Parathyroid adenoma (tissue), 2 donors: ENCODE data around the gene TRIM26.

ENCODE experiments used
- H2AFZ ChIP-seq: fragments of 300-600 bp; sonication (generic); one replicate; pipeline ENCODE4 v1.7.0; 2017; ENCODE audit warnings: antibody characterized with exemption, mild to moderate bottlenecking
- H3K27ac ChIP-seq: fragments of 300-600 bp; sonication (generic); one replicate; pipeline ENCODE4 v1.7.0; 2017
- H3K27me3 ChIP-seq: fragments of 300-600 bp; sonication (generic); one replicate; pipeline ENCODE4 v1.7.0; 2017; ENCODE audit warnings: low read length; ENCODE audit not compliant: control insufficient read depth, insufficient read depth
- H3K36me3 ChIP-seq: fragments of 300-600 bp; sonication (generic); one replicate; pipeline ENCODE4 v1.7.0; 2017; ENCODE audit warnings: low read length; ENCODE audit not compliant: control insufficient read depth, insufficient read depth
- H3K4me1 ChIP-seq: fragments of 300-600 bp; sonication (generic); one replicate; pipeline ENCODE4 v1.7.0; 2017; ENCODE audit warnings: control low read depth
- H3K4me2 ChIP-seq: fragments of 300-600 bp; sonication (generic); one replicate; pipeline ENCODE4 v1.7.0; 2017; ENCODE audit warnings: low read length
- H3K4me3 ChIP-seq: fragments of 300-600 bp; sonication (generic); one replicate; pipeline ENCODE4 v1.7.0; 2017; ENCODE audit warnings: low read depth, low read length
- H3K79me2 ChIP-seq: fragments of 300-600 bp; sonication (generic); one replicate; pipeline ENCODE4 v1.7.0; 2017; ENCODE audit warnings: control low read depth
- H3K9ac ChIP-seq: fragments of 300-600 bp; sonication (generic); one replicate; pipeline ENCODE4 v1.7.0; 2017; ENCODE audit warnings: mild to moderate bottlenecking
- H3K9me3 ChIP-seq: fragments of 300-600 bp; sonication (generic); one replicate; pipeline ENCODE4 v1.7.0; 2017; ENCODE audit warnings: low read length; ENCODE audit not compliant: control insufficient read depth
- CTCF ChIP-seq: fragments of 300-600 bp; sonication (generic); IDR thresholded peaks from one replicate; pipeline ENCODE4 v1.7.0; 2017; ENCODE audit warnings: antibody characterized with exemption, mild to moderate bottlenecking
- donor health status: primary hyperparathyroidism.

TRIM26 gene

GRCh38 chr6:30155520-30156261, 57.5 kb downstream of the TRIM26 start:
- H3K9me3 ChIP-seq, result no peaks in the 10 kb centered on the region
- no peak for TF ChIP-seq CTCF
- H3K79me2 ChIP-seq, result no peaks in the 10 kb centered on the region
- no peaks in the 10 kb centered on the region for H3K4me1 ChIP-seq
- no peak overlapping the region for H3K9ac ChIP-seq
- no peaks in the 10 kb centered on the region for H3K36me3 ChIP-seq
- no peak overlapping the region for H3K4me3 ChIP-seq
- no peak overlapping the region for H2AFZ ChIP-seq
- no peak overlapping the region for H3K27ac ChIP-seq
- H3K27me3 ChIP-seq, result no peaks in the 10 kb centered on the region
- H3K4me2 ChIP-seq, result no peak overlapping the region

- Histone ChIP-seq H3K4me3 (no peak overlapping the region), H3K36me3 (no peaks in the 10 kb centered on the region), H3K27me3 (no peaks in the 10 kb centered on the region)
These were observed 58.3 kb downstream of the TRIM26 start for GRCh38 chr6:30154709-30155519.

GRCh38 chr6:30154061-30154460, 59.1 kb downstream of the TRIM26 start:
- Histone ChIP-seq H3K27me3 (no peaks in the 10 kb centered on the region), H3K27ac (no peak overlapping the region)

More at GRCh38 chr6:30154709-30155519, 58.3 kb downstream of the TRIM26 start:
- Histone ChIP-seq H2AFZ (no peak overlapping the region), H3K4me2 (no peak overlapping the region), H3K9me3 (no peaks in the 10 kb centered on the region), H3K79me2 (no peaks in the 10 kb centered on the region), H3K27ac (no peak overlapping the region), H3K4me1 (no peaks in the 10 kb centered on the region), H3K9ac (no peak overlapping the region)
- TF ChIP-seq CTCF, result no peak

GRCh38 chr6:30152910-30153610, 60.1 kb downstream of the TRIM26 start:
- Histone ChIP-seq H3K79me2 (no peaks in the 10 kb centered on the region), H2AFZ (no peak overlapping the region), H3K36me3 (no peaks in the 10 kb centered on the region), H3K9ac (no peak overlapping the region), H3K4me3 (no peak overlapping the region), H3K9me3 (no peaks in the 10 kb centered on the region), H3K4me1 (no peaks in the 10 kb centered on the region), H3K27ac (no peak overlapping the region), H3K4me2 (no peak overlapping the region), H3K27me3 (no peaks in the 10 kb centered on the region)
- no peak for TF ChIP-seq CTCF

More at GRCh38 chr6:30154061-30154460, 59.1 kb downstream of the TRIM26 start:
- H3K36me3 ChIP-seq, result no peaks in the 10 kb centered on the region
- H3K4me2 ChIP-seq, result no peak overlapping the region
- H3K4me1 ChIP-seq, result no peaks in the 10 kb centered on the region
- no peak overlapping the region for H3K9ac ChIP-seq
- no peaks in the 10 kb centered on the region for H3K79me2 ChIP-seq
- no peak for TF ChIP-seq CTCF
- no peak overlapping the region for H3K4me3 ChIP-seq
- no peaks in the 10 kb centered on the region for H3K9me3 ChIP-seq
- no peak overlapping the region for H2AFZ ChIP-seq
